ENCODE measurements around the gene MDH1.

MDH1 gene

GRCh38 chr2:63639344-63639743 is 50.6 kb downstream of the MDH1 start:
- no peak for DNase-seq

DNA sequence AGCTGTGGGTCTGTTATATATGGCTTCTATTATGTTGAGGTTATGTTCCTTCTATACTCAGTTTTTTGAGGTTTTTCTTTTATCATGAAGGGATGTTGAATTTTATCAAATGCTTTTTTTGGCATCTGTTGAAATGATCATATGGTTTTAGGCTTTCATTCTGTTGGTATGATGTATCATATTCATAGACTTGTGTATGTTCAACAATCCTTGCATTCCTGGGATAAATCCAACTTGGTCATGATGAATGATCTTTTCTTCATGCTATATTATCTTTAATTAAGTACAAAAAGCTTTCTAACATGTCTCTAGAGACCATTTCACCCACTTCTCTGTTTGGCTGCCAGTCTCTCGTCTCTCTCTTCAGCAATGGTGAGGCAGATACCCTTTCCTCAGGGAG is 54.2 kb downstream of the MDH1 start:
- no peak for DNase-seq

- no peak for DNase-seq
These were observed 54.7 kb downstream of the MDH1 start for GRCh38 chr2:63643486-63643885.

- no peak for DNase-seq
These were observed 59.9 kb downstream of the MDH1 start for GRCh38 chr2:63648632-63649031.

- no peak for DNase-seq
These were observed 61.1 kb downstream of the MDH1 start for GRCh38 chr2:63649829-63650228.

DNA sequence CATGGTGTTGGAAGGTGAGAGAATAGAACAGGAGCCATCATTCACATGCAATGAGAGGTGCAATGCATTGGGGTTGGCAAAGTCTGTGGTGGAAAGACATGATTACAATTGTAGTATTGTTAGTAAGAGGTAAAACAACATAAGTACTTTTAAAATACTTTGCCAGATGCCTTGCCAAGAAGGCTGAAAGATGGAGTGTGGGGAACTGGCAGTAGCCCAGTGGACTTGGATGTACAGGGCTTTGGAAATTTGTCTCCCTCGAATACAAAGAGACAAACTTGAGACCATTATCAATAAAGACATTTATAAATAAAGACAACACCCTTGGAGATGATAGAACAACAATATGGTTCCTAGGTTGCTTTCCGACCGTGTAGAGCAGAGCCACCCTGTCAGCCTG is 62.0 kb downstream of the MDH1 start:
- no peak for DNase-seq

DNA sequence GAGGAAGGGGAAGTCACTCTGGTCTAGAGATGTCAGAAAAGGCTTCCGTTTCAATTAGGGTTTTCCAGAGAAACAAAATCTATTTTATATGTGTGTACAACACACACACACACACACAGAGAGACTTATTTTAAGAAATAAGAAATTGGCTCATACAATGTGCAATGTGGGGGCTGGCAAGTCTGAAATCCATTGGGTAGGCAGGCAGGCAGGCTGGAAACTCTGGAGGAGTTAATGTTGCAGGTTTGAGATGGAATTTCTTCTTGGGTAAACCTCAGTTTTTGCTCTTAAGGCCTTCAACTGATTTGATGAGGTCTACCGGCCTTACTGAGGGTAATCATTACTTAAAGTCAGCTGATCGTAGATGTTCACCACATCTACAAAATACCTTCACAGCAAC is 62.6 kb downstream of the MDH1 start:
- no peak for DNase-seq

DNA sequence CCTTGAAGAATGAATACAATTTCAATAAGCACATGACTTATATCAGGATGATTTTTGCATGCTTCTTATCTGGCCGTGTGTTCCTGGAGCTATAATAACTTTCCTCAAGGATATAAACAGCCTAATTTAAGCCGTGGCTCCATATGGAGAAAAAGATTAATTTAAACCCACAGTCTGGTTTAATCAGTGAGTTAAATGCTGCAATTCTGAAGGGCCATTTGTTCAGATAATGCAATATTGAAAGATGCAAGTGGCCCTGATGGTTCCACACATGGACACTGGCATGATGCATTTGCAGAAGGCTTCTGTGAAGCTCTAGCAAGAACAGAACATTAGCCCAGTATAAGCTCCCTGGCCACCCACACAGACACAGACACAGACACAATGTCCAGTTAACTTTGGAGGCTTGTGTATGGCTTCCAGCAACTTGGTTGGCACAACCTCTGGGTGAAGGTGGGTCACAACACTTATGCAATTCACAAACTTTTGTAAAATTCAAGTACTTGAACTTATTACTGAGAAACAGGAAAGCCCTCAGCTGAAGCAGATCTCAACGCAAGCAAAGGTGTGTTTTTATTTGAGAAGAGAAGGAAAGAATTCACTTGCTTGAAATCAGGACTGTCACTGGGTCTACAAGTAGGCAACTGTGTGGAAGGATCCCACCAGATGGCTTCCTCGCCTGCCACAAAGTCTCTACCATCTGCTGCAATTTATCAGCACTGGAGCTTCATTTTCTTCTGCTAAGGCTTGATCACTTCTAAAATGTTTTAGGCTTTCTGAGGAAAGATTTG is 63.3 kb downstream of the MDH1 start:
- no peak for DNase-seq

- DNase-seq, result no peak
These were observed 63.9 kb downstream of the MDH1 start for GRCh38 chr2:63652652-63652985.

- DNase-seq, result peak; percentile 7 to 18
These were observed 66.2 kb downstream of the MDH1 start for GRCh38 chr2:63654959-63655358.
